ENCODE data around the gene SENP8.
A peak's percentile ranks its signal among the peaks of the same experiment; 100 is the strongest.

SENP8 gene

DNA sequence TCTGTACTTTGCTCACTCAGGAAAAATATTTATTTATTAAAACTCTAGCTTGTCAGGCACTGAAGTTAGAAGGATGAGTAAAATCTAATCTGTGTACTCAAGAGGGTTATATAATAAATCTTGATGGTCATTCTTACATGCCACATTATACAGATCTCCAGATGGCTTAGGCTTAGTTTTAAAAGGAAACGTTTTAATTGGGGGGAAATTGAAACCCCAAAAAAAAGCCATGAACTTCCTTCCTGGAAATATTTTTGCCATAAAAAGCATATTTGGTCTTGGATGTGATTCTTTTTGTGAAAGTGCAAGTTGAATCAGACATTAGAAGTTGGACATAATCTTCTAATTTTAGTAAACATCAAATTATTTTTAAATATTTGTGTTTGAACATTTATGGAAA is 6.0 kb downstream of the SENP8 start:
- H3K27ac ChIP-seq (ENCODE audit: low read length, poor library complexity, severe bottlenecking) = no peak overlapping the region
- no peak overlapping the region for H2BK12ac ChIP-seq (ENCODE audit: low read length in 2 of 2)
- no peak overlapping the region for H3K23ac ChIP-seq (ENCODE audit: low read length in 2 of 2)
- H3K4me3 ChIP-seq (ENCODE audit: insufficient read depth in 1 of 2, low read depth in 1 of 2, low read length in 2 of 2) = no peak overlapping the region
- H3K9me3 ChIP-seq (ENCODE audit: control insufficient read depth, low read length) = no peaks in the 10 kb centered on the region
- H3K4ac ChIP-seq (ENCODE audit: low read depth in 1 of 2, low read length in 2 of 2) = no peak overlapping the region
- H3K36me3 ChIP-seq (ENCODE audit: control insufficient read depth in 1 of 2, insufficient read depth in 2 of 2, low read depth in 1 of 2, low read length in 2 of 2) = no peaks in the 10 kb centered on the region
- no peak overlapping the region for H2BK120ac ChIP-seq (ENCODE audit: low read depth, low read length)
- no peak for DNase-seq
- no peak overlapping the region for H2AK5ac ChIP-seq (ENCODE audit: low read length, severe bottlenecking)
- H3K14ac ChIP-seq (ENCODE audit: low read length in 2 of 2) = no peak overlapping the region
- peaks cover 9% of the 10 kb centered on the region for H3K79me1 ChIP-seq (replicated peaks; ENCODE audit: low read length, poor library complexity, severe bottlenecking)
- H3K27me3 ChIP-seq (ENCODE audit: control insufficient read depth in 1 of 2, insufficient read depth in 1 of 2, low read length in 2 of 2) = no peaks in the 10 kb centered on the region
- H3K4me2 ChIP-seq (ENCODE audit: low read length, poor library complexity, severe bottlenecking) = no peak overlapping the region
- no peak overlapping the region for H2BK5ac ChIP-seq (ENCODE audit: low read depth, low read length, poor library complexity, severe bottlenecking)
- H3K18ac ChIP-seq (ENCODE audit: low read depth in 1 of 2, low read length in 2 of 2) = no peak overlapping the region
- H3K4me1 ChIP-seq (ENCODE audit: control insufficient read depth, insufficient read depth, low read depth, low read length) = no peaks in the 10 kb centered on the region
- WGBS = 43% methylated on average over 1 of the region's 1 CpG
- H2AFZ ChIP-seq (ENCODE audit: low read depth, low read length) = no peak overlapping the region
- H4K8ac ChIP-seq (ENCODE audit: low read length) = no peak overlapping the region
- no peak overlapping the region for H3K9ac ChIP-seq (ENCODE audit: low read length)
- no peak overlapping the region for H2BK15ac ChIP-seq (ENCODE audit: low read depth, poor library complexity, severe bottlenecking)
- no peak overlapping the region for H4K91ac ChIP-seq (ENCODE audit: low read length)

DNA sequence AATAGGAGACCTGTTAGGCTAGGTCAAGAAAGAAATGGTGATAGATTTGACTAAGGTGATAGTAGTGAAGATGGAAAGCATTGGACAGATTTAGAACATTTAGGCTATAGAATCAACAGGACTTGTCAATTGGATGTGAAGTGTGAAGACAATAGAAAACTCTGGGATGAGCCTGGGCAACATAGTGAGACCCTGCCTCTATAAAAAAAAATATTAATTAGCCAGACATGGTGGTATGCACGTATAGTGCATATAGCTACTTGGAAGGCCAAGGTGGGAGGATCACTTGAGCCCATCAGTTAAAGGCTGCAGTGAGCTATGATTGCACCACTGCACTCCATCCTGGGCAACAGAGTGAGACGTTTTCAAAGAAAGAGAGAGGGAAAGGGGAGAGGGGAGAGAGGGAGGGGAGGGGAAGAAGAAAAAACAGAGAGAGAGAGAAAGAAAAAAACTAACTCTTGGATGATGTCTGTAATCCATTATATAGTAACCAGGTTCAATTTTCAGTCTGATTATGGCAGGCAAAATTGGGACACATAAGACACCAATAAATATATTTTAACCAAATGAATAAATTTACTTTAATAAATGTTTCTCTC is 9.6 kb downstream of the SENP8 start:
- no peak for DNase-seq
- H3K18ac ChIP-seq (ENCODE audit: low read depth in 1 of 2, low read length in 2 of 2) = no peak overlapping the region
- H2AFZ ChIP-seq (ENCODE audit: low read depth, low read length) = no peak overlapping the region
- no peak overlapping the region for H2AK5ac ChIP-seq (ENCODE audit: low read length, severe bottlenecking)
- peaks cover 3% of the 10 kb centered on the region for H3K79me1 ChIP-seq (replicated peaks; ENCODE audit: low read length, poor library complexity, severe bottlenecking)
- no peak overlapping the region for H4K91ac ChIP-seq (ENCODE audit: low read length)
- H3K9ac ChIP-seq (ENCODE audit: low read length) = no peak overlapping the region
- H2BK12ac ChIP-seq (ENCODE audit: low read length in 2 of 2) = no peak overlapping the region
- no peak overlapping the region for H3K14ac ChIP-seq (ENCODE audit: low read length in 2 of 2)
- no peaks in the 10 kb centered on the region for H3K4me1 ChIP-seq (ENCODE audit: control insufficient read depth, insufficient read depth, low read depth, low read length)
- H4K8ac ChIP-seq (ENCODE audit: low read length) = no peak overlapping the region
- H2BK120ac ChIP-seq (ENCODE audit: low read depth, low read length) = no peak overlapping the region
- H3K9me3 ChIP-seq (ENCODE audit: control insufficient read depth, low read length) = no peaks in the 10 kb centered on the region
- WGBS = 89% methylated on average over 2 of the region's 2 CpGs
- H3K27ac ChIP-seq (ENCODE audit: low read length, poor library complexity, severe bottlenecking) = no peak overlapping the region
- no peaks in the 10 kb centered on the region for H3K36me3 ChIP-seq (ENCODE audit: control insufficient read depth in 1 of 2, insufficient read depth in 2 of 2, low read depth in 1 of 2, low read length in 2 of 2)
- no peaks in the 10 kb centered on the region for H3K27me3 ChIP-seq (ENCODE audit: control insufficient read depth in 1 of 2, insufficient read depth in 1 of 2, low read length in 2 of 2)
- H3K4me2 ChIP-seq (ENCODE audit: low read length, poor library complexity, severe bottlenecking) = no peak overlapping the region
- no peak overlapping the region for H3K4me3 ChIP-seq (ENCODE audit: insufficient read depth in 1 of 2, low read depth in 1 of 2, low read length in 2 of 2)
- no peak overlapping the region for H3K4ac ChIP-seq (ENCODE audit: low read depth in 1 of 2, low read length in 2 of 2)
- H2BK15ac ChIP-seq (ENCODE audit: low read depth, poor library complexity, severe bottlenecking) = no peak overlapping the region
- no peak overlapping the region for H2BK5ac ChIP-seq (ENCODE audit: low read depth, low read length, poor library complexity, severe bottlenecking)
- H3K23ac ChIP-seq (ENCODE audit: low read length in 2 of 2) = no peak overlapping the region

DNA sequence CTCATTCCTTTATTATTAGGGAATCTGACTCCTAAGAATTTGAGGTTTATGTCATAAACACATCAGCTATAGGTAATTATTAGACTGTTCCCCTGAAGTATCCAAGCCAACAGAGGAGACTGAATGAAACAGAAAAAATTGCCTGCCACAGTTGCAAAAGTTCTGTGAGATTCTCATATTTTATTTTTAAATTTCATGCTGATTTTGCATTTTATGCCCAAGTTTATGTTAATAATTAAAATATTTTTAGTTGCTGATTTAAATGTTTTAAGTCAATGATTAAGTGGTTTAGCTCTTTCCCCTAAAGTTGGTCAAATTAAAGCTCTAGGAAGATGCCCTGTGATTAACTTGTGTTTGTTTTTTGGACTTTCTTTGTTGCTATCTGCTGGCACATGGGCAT is 10.2 kb downstream of the SENP8 start:
- no peak for DNase-seq
- Histone ChIP-seq H3K4me2 (ENCODE audit: low read length, poor library complexity, severe bottlenecking) (no peak overlapping the region), H2BK120ac (ENCODE audit: low read depth, low read length) (no peak overlapping the region), H3K23ac (ENCODE audit: low read length in 2 of 2) (no peak overlapping the region), H4K8ac (ENCODE audit: low read length) (no peak overlapping the region), H3K27ac (ENCODE audit: low read length, poor library complexity, severe bottlenecking) (peak overlapping the region; percentile 35), H3K36me3 (ENCODE audit: control insufficient read depth in 1 of 2, insufficient read depth in 2 of 2, low read depth in 1 of 2, low read length in 2 of 2) (no peaks in the 10 kb centered on the region), H2BK12ac (ENCODE audit: low read length in 2 of 2) (no peak overlapping the region), H3K79me1 (replicated peaks; ENCODE audit: low read length, poor library complexity, severe bottlenecking) (peaks cover 3% of the 10 kb centered on the region), H3K27me3 (ENCODE audit: control insufficient read depth in 1 of 2, insufficient read depth in 1 of 2, low read length in 2 of 2) (no peaks in the 10 kb centered on the region), H3K4me1 (ENCODE audit: control insufficient read depth, insufficient read depth, low read depth, low read length) (no peaks in the 10 kb centered on the region), H3K14ac (ENCODE audit: low read length in 2 of 2) (no peak overlapping the region), H3K18ac (ENCODE audit: low read depth in 1 of 2, low read length in 2 of 2) (no peak overlapping the region), H3K9me3 (ENCODE audit: control insufficient read depth, low read length) (no peaks in the 10 kb centered on the region), H3K4me3 (ENCODE audit: insufficient read depth in 1 of 2, low read depth in 1 of 2, low read length in 2 of 2) (no peak overlapping the region), H2BK15ac (ENCODE audit: low read depth, poor library complexity, severe bottlenecking) (no peak overlapping the region), H2AK5ac (ENCODE audit: low read length, severe bottlenecking) (no peak overlapping the region), H3K9ac (ENCODE audit: low read length) (no peak overlapping the region), H2BK5ac (ENCODE audit: low read depth, low read length, poor library complexity, severe bottlenecking) (no peak overlapping the region), H4K91ac (ENCODE audit: low read length) (no peak overlapping the region), H2AFZ (ENCODE audit: low read depth, low read length) (no peak overlapping the region), H3K4ac (ENCODE audit: low read depth in 1 of 2, low read length in 2 of 2) (no peak overlapping the region)

DNA sequence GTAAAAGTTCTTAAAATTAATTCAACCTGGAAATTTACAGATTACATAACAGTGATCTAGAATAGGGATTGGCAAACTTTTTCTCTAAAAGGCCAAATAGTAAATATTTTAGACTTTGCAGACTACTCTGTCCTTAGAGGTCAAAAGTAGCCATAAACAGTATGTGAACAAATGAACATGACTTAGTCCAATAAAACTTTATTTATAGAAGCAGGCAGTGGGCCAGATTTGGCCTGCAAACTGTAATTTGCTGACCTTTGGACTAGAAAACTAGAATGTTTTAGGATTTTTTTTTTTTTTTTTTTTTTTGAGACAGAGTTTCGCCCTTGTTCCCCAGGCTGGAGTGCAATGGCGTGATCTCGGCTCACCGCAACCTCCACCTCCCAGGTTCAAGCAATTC is 12.1 kb downstream of the SENP8 start:
- Histone ChIP-seq H2BK12ac (ENCODE audit: low read length in 2 of 2) (no peak overlapping the region), H3K18ac (ENCODE audit: low read depth in 1 of 2, low read length in 2 of 2) (no peak overlapping the region), H2AK5ac (ENCODE audit: low read length, severe bottlenecking) (no peak overlapping the region), H3K4ac (ENCODE audit: low read depth in 1 of 2, low read length in 2 of 2) (no peak overlapping the region), H3K9me3 (ENCODE audit: control insufficient read depth, low read length) (no peaks in the 10 kb centered on the region), H3K27me3 (ENCODE audit: control insufficient read depth in 1 of 2, insufficient read depth in 1 of 2, low read length in 2 of 2) (no peaks in the 10 kb centered on the region), H3K14ac (ENCODE audit: low read length in 2 of 2) (no peak overlapping the region), H3K27ac (ENCODE audit: low read length, poor library complexity, severe bottlenecking) (no peak overlapping the region), H3K4me2 (ENCODE audit: low read length, poor library complexity, severe bottlenecking) (no peak overlapping the region), H3K36me3 (ENCODE audit: control insufficient read depth in 1 of 2, insufficient read depth in 2 of 2, low read depth in 1 of 2, low read length in 2 of 2) (no peaks in the 10 kb centered on the region), H3K4me3 (ENCODE audit: insufficient read depth in 1 of 2, low read depth in 1 of 2, low read length in 2 of 2) (no peak overlapping the region), H2BK5ac (ENCODE audit: low read depth, low read length, poor library complexity, severe bottlenecking) (no peak overlapping the region), H2BK15ac (ENCODE audit: low read depth, poor library complexity, severe bottlenecking) (no peak overlapping the region), H2AFZ (ENCODE audit: low read depth, low read length) (no peak overlapping the region), H2BK120ac (ENCODE audit: low read depth, low read length) (no peak overlapping the region), H4K91ac (ENCODE audit: low read length) (no peak overlapping the region), H3K9ac (ENCODE audit: low read length) (no peak overlapping the region), H4K8ac (ENCODE audit: low read length) (no peak overlapping the region), H3K23ac (ENCODE audit: low read length in 2 of 2) (no peak overlapping the region), H3K4me1 (ENCODE audit: control insufficient read depth, insufficient read depth, low read depth, low read length) (no peaks in the 10 kb centered on the region), H3K79me1 (replicated peaks; ENCODE audit: low read length, poor library complexity, severe bottlenecking) (peaks cover 2% of the 10 kb centered on the region)
- 80% methylated on average over 1 of the region's 4 CpGs for WGBS
- DNase-seq = no peak
